HEK293 (cell line): ENCODE data around the gene MYRIP.

Source experiments
- ZNF133 ChIP-seq: fragments of 450-650 bp; formaldehyde crosslinking; IDR thresholded peaks from 2 replicates; pipeline ENCODE4 v1.5.1; 2016; ENCODE audit warnings: missing biosample characterization, missing genetic modification characterization
- TF ChIP-seq, protein P1 (sequence below): fragments of 450-650 bp; formaldehyde crosslinking; IDR thresholded peaks from 2 replicates; pipeline ENCODE4 v1.5.1; 2016; ENCODE audit warnings: missing biosample characterization, missing genetic modification characterization

GRCh38 chr3:39882111-39882510, 72.7 kb downstream of the MYRIP start:
- TF ChIP-seq, protein P1, sequence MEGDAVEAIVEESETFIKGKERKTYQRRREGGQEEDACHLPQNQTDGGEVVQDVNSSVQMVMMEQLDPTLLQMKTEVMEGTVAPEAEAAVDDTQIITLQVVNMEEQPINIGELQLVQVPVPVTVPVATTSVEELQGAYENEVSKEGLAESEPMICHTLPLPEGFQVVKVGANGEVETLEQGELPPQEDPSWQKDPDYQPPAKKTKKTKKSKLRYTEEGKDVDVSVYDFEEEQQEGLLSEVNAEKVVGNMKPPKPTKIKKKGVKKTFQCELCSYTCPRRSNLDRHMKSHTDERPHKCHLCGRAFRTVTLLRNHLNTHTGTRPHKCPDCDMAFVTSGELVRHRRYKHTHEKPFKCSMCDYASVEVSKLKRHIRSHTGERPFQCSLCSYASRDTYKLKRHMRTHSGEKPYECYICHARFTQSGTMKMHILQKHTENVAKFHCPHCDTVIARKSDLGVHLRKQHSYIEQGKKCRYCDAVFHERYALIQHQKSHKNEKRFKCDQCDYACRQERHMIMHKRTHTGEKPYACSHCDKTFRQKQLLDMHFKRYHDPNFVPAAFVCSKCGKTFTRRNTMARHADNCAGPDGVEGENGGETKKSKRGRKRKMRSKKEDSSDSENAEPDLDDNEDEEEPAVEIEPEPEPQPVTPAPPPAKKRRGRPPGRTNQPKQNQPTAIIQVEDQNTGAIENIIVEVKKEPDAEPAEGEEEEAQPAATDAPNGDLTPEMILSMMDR (tag by site-specific recombination), result no peak
- no peak for TF ChIP-seq ZNF133
